ENCODE data around the gene MARCHF9. TPM values are rescaled to one million over a fixed set of nuclear protein-coding genes. Genes with fewer than 3 reads are reported as not detected.

Gene MARCHF9
- total RNA-seq, 1 experiment from 2014 or later: 21.8 TPM

DNA sequence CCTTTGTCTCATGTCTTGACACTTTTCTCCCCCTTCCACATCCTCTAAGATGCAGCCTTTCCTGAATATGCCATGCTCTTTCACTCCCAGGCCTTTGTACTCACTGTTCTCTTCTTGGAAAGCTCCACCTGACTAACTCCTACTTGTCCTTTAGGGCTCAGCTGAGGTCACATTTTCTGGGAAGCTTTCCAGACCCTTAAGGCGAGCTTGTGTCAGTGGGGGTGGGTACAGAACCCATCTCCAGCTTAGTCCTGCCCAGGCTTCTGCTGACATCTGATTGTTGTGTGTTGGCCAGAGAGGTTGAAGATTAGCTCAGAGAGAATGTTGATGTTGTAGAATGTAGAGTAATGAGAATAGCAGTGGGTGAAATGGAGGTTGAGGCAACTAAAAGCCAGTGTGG is 24.8 kb downstream of the MARCHF9 start:
- intact Hi-C loops (cut with micrococcal nuclease): no loop called here
- H3K36me3 ChIP-seq (ENCODE audit: control insufficient read depth in 1 of 2, insufficient read depth in 2 of 2, low read length in 2 of 2): no peaks in the 10 kb centered on the region
- POLR2A ChIA-PET: interaction anchor here (0.8 to 1.1 kb wide), 2 partner anchors 8 to 14 kb away, joined by 3 read pairs; partner anchors contain the start of genes EEF1AKMT3 and METTL1

More for the DNA sequence above, 24.8 kb downstream of the MARCHF9 start:
- RAD21 ChIA-PET (ENCODE audit: low non-redundant PET in 1 of 2, low total read pairs in 2 of 2, uncharacterized antibody in 2 of 2, unreplicated experiment in 2 of 2): no interaction called here
- no TSS peak for BruUV-seq (replicated peaks)
- CTCF ChIA-PET: interaction anchor here (1.3 kb wide), 1 partner anchor 20 kb away, joined by 3 read pairs; no protein-coding TSS in a partner anchor
- H2AFZ ChIP-seq (ENCODE audit: low read depth, low read length, poor library complexity, severe bottlenecking): no peak overlapping the region
- no peaks in the 10 kb centered on the region for H3K9me3 ChIP-seq (ENCODE audit: control insufficient read depth in 1 of 2, insufficient read depth in 1 of 2, low read depth in 1 of 2, low read length in 2 of 2)
- no peak for ATAC-seq
- H3K9ac ChIP-seq (ENCODE audit: low read length): no peak overlapping the region
- no peaks in the 10 kb centered on the region for H3K27me3 ChIP-seq (ENCODE audit: insufficient read depth, low read length)
- no peak overlapping the region for H3K4me2 ChIP-seq (ENCODE audit: low read length)
- no peak for TF ChIP-seq ZFX (IDR thresholded peaks at IDR 0.05)
- TF ChIP-seq REST (IDR thresholded peaks at IDR 0.05; ENCODE audit: low read depth): no peak
- no peak for TF ChIP-seq CEBPB (IDR thresholded peaks at IDR 0.05; ENCODE audit: low read depth)
- TF ChIP-seq SP1 (IDR thresholded peaks at IDR 0.05; ENCODE audit: low read depth): no peak
- no peak for TF ChIP-seq SIN3A (IDR thresholded peaks at IDR 0.05; ENCODE audit: low read depth)
- TF ChIP-seq, protein P1, sequence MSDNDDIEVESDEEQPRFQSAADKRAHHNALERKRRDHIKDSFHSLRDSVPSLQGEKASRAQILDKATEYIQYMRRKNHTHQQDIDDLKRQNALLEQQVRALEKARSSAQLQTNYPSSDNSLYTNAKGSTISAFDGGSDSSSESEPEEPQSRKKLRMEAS (IDR thresholded peaks at IDR 0.05): no peak
- no peak for TF ChIP-seq CBX3 (IDR thresholded peaks at IDR 0.05; ENCODE audit: low read depth)
- TF ChIP-seq YY1 (IDR thresholded peaks at IDR 0.05; ENCODE audit: extremely low read depth, insufficient replicate concordance, low read depth, low read length): no peak
- no peak for DNase-seq (ENCODE audit: low read depth, low spot score)
- no peak overlapping the region for H3K27ac ChIP-seq (ENCODE audit: low read depth, low read length)
- no peak overlapping the region for H3K4me3 ChIP-seq (replicated peaks in 1 of 2; ENCODE audit: low read depth in 1 of 2, low read length in 2 of 2)
- no peaks in the 10 kb centered on the region for H4K20me1 ChIP-seq (ENCODE audit: insufficient read depth)
- no peaks in the 10 kb centered on the region for H3K9me2 ChIP-seq (ENCODE audit: insufficient read depth)
- peaks cover 6 to 10% of the 10 kb centered on the region in 2 experiments for H3K4me1 ChIP-seq (ENCODE audit: control insufficient read depth in 1 of 2, insufficient read depth in 2 of 2, low read length in 2 of 2)
- H3K79me2 ChIP-seq (ENCODE audit: insufficient read depth, low read length): peaks cover 21% of the 10 kb centered on the region

All from HCT116 (cell line).